Measurements from ENCODE around the gene NDUFA13.
"Not testable (repeated sequence)": the region's sequence is repeated elsewhere in the genome, so short reads cannot be mapped to it uniquely, and the experiment has no call there.

Gene NDUFA13

DNA sequence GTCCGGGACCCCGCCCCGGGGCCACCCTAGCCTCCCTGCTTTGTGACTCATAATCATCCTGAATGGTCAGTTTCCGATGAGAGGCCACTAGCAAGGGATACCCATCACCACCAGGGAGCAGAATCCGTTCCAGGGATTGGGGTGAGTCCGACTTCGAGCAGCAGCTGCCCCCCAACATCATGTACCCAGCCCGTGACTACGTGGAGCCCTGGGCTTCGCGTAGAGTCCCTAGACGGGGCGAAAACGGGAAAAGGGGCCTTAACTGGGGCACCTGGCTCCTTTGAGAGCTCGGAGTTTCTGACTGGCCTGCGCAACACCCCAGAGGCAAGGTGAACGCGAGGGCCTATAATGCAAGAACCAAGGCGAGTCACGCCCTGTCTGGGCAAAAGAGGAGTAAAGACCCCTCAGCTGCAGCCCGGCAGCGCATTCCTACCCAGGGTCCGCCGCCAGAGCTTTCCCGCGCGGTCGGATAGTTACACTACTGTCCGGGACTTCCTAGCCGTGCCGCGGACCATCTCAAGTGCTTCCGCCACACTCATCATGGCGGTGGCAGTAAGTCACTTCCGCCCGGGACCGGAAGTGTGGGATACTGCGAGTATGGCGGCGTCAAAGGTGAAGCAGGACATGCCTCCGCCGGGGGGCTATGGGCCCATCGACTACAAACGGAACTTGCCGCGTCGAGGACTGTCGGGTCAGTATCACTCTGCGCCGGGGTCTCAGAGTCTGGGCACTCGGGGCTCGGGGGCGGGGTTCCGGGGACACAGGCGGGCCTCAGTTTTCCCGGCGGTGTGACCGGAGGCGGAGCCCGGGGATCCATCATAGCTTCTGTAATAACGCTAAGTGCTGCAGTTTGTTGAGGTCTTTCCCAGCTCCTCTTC lies at the start of gene NDUFA13:
Gene NDUFA13 (plus strand): TSS at position 584 of the 878 bp plus-strand sequence. CDS start 14 bp downstream, at position 598.
- DNase-seq (ENCODE audit: low read depth): peak; percentile 91

DNA sequence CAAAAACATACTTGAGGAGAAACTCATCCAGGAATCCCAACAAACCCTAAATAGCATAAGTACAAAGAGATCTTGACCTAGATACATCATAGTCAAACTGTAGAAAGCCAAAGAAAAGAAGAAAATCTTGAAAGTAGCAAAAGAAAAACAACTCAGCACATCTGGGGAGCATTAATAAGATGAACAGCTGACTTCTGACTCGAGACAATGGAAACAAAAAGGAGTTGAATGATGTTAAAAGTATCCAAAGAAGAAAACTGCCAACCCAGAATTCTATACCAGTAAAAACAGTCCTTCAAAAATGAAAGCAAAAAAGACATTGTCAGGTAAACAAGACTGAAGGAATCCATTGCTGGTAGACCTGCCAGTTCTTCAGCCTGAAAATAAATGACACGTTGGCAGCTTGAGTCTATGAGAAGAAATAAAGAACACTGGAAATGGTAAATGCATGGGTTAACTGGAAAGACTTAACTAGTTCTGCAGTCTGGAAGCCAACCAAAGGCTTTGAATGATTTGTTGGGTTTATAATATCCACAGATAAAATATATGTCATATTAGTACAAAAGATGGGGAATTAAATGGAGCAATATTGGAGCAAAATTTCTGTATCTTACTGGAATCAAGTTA lies 47.5 kb upstream of the NDUFA13 start:
- DNase-seq (ENCODE audit: low read depth): no peak

DNA sequence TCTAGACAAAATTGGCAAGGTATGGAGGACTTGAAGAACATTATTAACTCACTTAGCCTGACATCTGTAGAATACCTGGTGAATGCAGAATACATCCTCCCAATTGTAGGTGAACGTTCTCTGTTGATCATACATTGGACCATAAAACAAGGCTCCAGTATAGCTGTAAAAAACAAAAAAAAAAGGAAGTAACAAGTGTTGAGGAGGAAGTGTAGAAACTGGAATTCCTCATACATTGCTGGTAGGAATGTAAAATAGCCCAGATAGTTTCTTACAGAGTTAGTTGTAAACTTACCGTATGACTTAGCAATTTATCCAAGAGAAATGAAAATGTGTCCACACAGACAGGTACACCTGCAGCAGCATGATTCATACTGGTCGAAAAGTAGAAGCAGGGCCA lies 45.4 kb upstream of the NDUFA13 start:
- DNase-seq (ENCODE audit: low read depth): no peak

DNA sequence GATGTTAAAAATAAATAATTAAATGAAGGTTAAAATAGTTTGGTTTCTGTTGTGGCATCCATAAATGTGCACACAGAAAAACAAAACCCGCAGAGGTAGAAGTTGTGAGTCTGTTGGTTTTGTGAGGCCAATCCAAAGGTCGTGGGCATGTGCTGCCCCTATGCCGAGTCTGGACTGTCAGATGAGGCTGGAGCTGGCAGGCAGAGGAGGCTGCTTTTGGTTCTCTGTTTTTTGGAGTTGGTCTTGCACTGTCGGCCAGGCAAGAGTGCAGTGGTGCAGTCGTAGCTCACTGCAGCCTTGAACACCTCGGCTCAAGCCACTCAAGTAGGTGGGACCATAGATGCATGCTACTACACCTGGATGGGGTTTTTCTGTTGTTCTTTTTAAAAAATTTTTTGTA lies 44.3 kb upstream of the NDUFA13 start:
- DNase-seq (ENCODE audit: low read depth): no peak

DNA sequence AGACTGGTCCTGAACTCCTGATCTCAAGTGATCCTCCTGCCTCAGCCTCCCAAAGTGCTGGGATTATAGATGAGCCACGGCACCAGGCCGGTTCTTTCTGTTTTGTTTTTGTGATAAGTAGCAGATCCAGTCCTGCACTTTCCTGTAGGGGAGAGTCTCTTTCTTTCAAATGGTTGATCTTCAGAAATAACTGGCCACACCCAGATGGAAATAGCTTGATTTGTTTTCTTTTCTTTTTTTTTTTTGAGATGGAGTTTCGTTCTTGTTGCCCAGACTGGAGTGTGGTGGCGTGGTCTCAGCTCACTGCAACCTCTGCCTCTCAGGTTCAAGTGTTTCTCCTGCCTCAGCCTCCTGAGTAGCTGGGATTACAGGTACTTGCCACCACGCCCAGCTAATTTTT lies 43.9 kb upstream of the NDUFA13 start:
- not testable (repeated sequence) for DNase-seq (ENCODE audit: low read depth)

DNA sequence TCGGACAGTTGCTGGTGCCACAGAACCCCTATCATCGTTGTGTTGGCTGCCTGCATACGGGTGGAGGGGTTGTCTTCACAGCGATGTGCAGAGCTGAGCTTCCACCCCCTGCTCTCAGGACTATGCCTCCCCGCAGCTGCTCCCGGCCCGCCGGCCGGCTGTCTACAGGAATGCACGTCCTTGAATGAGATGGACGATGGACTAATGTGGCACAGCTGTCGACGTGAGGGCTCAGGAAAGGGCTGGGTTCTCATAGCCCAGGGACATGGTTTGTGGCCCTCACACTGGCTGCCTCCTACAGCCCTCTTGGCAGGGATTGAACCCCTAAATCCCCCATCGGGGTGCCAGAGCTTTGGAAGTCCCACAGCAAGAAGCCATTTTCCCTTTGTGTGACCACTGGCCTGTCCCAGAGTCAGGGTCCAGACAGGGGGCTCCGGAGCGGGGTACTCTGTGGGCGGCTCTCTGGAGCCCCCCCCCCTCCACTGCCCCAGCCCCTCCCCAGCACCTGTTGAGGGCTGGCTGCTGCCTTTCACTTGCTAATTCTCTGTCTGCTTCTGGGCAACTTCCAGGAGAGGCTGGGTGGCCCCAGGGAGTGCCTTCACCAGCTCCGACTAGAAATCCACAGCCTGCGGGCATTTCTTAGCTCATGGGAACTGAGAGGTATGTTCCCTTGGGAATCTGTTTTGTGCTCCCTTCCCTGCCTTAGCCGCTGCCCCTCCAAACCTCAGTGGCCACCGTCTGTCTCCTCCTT lies 40.8 kb upstream of the NDUFA13 start:
- no peak for DNase-seq (ENCODE audit: low read depth)

DNA sequence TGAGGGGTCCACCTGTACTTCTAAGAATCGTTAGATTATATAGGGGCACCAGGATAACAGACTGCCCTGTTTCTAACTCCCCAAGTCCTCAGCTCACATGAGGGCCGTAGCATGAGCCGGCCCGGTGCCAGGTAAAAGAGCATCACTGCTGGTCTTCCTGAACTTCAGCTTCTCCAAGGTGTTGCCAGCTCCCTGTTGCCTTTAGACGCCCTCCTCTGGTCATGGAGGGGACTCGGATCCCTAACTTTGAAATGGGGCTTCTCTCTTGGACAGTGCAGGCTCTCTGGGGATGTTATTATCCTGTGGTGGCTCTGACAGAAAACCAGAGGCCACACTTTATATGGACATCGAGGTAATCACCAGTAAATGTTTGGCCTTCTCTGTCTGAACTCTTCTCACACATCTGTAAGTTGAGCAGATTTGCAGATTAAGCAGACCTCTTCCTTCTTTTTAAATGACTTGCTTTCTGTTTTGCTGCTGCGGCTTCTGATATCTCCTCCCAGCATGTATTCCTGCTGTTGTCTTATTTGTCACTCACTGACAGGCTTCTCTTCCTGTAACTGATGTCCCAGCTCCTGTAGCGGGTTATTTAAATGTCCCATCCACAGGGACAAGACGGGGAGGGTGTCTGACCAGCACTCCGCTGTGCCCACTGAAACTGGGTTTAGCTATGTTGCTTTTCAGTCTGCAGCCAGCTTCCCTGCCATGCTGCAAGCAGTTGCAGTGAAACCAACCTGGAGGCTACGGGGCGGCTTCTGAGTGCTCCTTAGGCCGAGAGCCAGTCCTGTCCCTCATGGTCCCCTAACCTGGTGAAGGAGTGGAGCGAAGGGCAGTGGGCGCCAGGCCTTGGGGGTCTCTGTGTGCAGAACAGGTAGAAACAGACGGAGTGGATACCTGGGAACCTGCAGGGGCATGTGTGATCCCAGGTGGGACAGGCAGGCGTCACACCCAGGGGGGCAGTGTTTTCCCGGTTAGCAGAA lies 39.9 kb upstream of the NDUFA13 start:
- DNase-seq (ENCODE audit: low read depth): no peak

DNA sequence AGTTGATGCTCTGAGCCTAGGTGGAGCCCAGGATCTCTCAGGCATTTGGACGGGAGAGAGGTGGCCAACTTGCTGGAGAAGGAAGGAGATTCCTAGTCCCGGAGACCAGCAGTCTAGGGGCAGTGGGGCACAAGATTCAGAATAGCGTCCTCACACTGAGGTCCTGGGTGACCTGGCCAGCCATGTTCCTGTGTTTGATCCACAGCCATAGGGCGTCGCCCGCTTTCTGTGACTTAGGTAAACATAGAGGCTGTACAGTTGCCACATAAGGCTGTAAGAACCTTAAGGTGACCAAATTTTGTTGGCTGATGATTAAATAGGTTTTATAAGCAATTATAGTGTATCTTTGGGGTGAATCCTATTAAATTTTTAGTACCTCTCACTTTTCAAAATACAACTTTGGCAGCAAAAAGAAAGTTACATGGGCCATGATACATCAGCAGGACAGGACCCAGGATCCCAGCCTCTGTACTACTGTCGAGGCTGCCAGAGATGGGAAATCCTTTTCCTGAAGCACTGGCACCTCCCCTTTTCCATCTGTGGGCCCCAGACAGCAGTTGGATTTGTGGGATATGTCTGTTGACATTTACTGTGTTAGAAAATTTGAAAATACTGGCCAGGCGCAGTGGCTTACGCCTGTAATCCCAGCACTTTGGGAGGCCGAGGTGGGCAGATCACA lies 38.2 kb upstream of the NDUFA13 start:
- no peak for DNase-seq (ENCODE audit: low read depth)

DNA sequence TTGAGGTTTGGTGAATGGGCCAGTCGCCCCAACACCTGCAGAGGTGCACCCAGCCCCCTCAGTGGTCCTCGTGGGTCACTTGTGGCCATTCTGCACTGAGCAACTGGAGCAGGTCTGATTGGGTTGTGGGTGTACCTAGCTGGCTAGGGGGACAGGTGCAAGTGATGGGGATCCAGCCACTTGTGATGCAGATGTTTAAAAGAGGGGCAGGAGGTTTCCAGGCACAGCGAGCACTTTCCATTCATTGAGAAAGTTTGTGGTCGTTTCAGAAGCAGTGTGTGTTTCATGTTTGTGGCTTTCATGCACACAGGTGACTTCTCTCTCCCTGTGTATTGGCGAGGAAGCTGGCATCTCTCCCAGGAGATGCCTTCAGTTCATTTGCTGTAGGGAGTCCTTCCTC lies 35.3 kb upstream of the NDUFA13 start:
- no peak for DNase-seq (ENCODE audit: low read depth)

DNA sequence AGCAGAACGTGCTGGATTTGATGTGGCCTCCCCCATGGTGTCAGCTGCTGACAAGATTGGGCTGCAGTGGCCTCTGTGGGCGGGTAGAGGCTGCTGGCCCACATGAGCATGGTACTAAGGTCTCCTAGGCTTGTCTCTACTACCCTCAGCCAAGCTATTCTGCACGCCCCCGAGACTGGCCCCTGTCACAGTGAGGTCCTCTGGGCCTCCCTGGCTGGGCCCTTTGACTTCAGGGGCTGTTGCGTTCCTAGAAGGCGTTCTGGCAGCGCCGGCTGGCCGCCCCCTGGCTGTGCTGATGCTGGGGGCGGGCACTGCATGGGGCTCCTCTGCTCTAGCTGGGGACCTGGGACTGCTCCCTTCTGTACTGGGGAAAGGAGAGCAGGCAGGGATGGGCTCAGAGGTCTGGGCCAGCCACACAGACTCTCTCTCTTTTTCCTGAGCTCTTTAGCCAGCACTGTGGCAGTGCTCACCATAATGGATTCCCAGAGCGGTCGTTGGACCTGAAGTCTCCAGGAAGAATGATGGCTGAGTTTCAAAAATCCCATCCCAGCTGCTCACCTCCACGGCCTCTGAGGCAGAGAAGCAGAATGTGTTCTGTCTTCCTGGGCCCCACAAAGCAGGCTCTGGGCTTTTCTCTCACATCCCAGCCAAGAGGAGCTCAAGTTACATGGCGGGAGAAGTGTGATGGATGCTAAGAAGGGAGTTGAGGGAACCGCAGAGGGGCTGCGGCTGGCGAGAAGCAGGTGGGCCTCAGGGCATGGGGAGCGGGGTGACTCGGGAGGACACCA lies 33.0 kb upstream of the NDUFA13 start:
- no peak for DNase-seq (ENCODE audit: low read depth)

DNA sequence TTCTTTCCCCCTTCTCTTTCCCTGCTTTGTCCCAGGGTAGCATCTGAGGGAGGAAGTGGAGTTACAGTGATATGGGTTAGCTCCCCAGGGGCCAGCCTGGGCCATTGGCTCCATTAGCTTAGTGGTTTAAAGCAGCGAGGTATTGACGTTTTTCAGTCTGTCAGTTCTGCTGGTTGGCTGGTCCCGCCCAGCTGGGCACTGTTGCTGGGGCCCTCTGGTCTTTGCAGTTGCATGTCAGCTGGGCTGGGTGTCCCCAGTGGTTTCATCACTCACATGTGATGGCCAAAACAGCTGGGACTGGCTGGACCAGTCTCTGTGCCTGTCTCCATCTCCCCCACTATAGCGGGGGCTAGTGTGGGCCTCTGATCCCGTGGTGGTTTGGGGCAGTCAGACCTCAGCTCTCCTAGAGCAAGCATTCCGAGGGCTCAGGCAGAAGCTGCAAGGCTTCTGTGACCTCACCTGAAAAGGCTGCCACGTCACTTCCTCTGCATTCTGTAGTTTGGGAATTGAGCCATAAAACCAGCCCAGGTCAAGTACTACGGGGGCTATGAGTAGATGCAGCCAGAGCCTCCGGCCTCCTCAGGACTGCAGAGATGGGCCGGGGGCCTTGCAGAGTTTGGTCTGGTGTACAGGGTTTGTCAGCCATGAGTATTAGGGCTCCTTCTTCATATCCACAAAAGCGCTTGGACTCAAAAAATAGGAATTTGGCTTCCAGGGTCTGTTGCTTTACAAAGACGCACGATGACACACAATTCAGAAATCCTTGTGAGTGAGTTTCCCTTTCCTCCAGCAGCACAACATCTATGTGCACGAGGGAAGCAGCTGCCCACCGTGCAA lies 30.6 kb upstream of the NDUFA13 start:
- no peak for DNase-seq (ENCODE audit: low read depth)

DNA sequence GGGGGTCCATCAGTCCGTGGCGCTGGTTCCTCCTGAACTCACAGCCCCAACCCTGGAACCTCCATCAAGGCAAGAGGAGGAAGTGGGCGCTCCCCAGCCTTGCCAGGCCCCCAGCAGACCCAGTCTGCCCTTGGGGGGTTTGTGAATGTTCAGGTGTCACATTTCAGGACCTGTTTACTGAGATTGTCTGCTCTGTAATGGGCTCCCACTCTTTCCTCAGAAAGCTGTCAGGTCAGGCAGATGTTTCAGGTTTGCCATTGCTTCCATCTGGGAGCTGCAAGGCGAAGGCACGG lies 30.1 kb upstream of the NDUFA13 start:
- no peak for DNase-seq (ENCODE audit: low read depth)

DNA sequence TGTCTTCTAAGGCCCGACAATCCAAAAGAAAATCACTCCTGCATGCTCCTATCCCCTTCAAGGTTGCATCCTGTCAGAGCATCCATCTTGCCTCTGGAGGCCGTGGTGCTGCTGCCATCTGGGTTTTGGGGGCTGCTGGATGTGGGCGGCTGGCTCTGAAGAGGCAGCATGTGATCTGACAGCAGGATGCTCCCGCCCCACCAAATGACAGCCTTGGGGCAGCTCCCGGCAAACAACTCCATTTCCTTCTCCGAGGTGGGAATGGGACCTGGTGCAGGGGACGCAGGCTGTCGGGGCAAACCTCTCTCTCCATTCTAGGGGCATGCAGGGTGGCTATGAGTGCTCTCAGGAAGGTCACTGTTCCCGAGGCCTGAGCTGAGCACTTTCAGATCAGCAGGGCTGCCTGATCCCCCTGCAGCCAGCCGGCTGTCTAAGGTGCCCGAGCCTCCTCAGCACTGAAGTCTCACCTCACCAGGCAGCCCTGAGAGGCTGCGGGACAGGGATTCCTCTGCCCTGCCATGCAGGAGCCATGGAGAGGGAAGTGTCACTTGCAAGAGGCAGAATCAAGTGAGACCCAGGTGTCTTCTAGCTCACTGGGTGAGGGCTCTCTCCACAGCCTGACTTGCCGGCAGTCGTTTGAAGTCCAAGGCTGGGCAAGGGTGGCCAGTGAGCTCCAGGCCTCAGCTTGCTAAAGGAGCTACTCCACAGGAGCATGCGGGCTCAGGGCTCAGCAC lies 29.5 kb upstream of the NDUFA13 start:
- no peak for DNase-seq (ENCODE audit: low read depth)

DNA sequence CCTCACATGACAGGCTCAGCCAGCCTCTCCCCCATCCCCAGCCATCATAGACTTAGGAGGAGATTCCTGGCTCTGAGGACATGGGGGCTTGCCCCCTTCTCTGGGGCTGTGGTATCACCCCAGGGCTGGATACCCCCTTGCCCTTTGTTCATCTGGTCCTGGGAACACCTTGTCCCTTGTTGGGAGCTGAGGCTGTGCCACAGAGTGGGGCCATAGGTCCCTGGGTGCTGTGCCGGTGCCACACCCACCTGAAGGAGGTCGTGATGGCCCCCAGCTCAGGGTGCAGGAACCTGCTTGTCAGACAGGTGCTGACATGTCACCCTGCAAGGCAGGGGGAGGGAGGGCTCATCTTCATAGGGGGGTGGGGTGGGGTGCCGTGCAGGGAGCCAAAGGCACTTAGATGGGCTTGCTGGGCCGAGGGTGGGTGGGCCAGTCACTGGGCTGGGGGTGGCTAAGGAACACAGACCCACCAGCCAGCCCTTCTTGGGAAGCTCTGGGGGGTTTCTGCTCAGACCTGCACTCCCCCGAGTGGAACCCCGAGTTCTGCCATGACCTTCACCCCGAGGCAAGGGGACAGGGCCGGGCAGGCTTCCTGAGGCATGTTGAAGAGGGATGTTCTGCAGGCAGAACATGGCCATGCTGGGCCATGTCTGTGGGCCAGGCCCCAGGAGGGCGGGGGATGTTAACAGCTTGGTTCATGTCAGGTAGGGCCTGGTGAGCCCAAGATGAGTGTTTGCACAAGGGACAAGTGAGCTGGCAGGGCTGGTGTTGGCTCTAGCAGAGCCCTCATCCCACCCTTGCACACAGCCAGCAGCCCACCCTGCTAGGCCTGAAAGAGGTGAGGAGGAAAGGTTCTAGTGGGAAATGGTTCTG lies 28.7 kb upstream of the NDUFA13 start:
- no peak for DNase-seq (ENCODE audit: low read depth)

DNA sequence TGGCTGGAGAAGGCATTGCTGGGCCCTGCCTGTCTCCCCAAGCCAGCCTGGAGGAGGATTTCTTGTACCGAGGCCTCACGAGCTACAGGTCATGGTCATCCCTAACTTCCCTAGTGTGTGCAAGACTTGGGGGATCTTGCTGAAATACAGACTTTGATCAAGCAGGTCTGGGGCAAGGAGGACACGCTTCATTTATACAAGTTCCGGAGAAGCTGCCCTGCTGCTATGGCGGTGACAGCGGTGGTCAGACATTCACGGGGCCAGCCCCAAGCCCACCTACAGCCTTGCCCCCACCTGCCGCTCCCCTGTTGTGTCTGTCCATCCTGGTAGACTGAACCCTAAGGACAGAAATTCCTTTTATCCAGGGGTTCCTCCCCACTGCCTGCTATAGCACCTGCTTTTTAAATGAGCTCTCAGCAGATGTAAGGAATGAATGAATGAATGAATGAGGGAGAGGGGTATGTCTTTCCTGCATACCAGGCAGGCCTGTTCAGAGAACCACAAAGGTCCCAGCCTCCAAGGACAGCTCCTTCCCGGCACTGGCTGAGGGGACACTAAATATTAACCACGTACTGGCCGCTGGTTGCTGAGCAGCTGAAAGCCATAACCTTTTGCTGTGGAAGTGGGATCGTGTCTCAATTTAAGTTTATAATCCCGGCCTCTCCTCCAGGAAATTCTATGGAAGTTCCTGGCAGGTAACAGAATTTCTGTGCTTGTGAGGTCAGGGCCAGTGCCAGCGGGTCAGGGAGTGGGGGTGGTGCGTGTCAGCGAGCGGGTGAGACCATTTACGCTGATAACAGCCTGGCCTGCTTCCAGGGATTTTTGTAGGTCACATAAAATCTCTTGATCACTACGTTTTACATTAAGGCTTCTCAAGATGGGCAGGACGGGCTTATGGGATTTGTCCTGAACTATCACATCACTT lies 27.8 kb upstream of the NDUFA13 start:
- DNase-seq (ENCODE audit: low read depth): no peak

DNA sequence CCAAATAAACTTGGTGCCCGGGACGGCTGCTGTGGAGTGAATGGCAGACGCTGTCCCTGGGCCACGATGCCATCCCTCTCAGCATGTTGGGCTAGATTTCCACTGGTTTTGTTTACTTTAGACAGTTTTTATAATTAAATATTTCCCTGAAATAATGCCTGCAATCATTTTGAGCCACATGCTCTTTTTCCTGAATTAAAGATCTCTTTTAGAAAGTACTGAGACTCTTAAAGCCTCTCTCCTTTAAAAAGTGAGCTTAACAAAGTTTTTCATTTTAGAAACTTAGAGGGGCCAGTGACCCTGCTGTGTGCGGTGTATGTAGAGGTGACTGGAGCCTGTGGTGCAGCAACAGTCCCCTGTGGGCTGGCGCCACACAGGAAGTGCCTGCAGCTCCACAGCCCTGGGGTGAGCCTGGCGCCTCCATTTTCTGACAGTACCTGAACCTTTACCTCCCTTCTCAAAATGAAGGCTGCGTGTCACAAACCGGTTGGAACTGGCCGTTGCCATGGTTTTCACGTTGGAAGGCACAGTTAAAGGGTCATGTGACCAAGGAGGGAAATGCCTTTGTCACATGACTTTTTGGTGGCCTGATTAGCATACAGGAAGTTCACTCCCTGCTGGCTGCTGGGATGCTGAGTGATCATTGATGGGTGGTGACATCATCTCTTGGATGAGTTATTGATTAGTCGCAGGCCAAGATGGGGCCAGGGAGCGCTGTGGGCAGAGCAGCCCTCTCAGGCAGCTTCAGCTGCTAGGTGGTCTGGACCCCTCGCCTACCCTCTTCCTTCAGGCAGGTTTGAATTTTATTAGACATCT lies 26.9 kb upstream of the NDUFA13 start:
- peak; percentile 46 for DNase-seq (ENCODE audit: low read depth)

All from CMK (cell line).